Stomach (tissue), 9 donors: Measurements from ENCODE around the gene DET1. TPM values are rescaled to one million over a fixed set of nuclear protein-coding genes. Genes with fewer than 3 reads are reported as not detected.
A peak's percentile ranks its signal among the peaks of the same experiment; 100 is the strongest.
"Not testable (repeated sequence)": the region's sequence is repeated elsewhere in the genome, so short reads cannot be mapped to it uniquely, and the experiment has no call there.

ENCODE experiments used
- DNase-seq, 2 donors: peaks; one replicate each; pipeline versions ENCODE4 v3.0.0 to v3.0.0-alpha.2; 2013 to 2019
- H3K27ac ChIP-seq, 5 donors: fragments of 200-600 bp in 4 of 5; sonication (generic) in 4 of 5; one replicate each; pipeline ENCODE4 v1.5.1; 2013 to 2019; ENCODE audit warnings: mild to moderate bottlenecking in 1 of 5, moderate library complexity in 1 of 5
- H3K27me3 ChIP-seq, 3 donors: fragments of 200-600 bp; sonication (generic); one replicate each; pipeline ENCODE4 v1.5.1; 2017 to 2019; ENCODE audit warnings: mixed run types in 1 of 3
- H3K36me3 ChIP-seq, 4 donors: fragments of 200-600 bp; sonication (generic); 1 replicate in 3 of 4; 2 replicates in 1 of 4; pipeline ENCODE4 v1.5.1; 2016 to 2019
- H3K4me1 ChIP-seq, 4 donors: fragments of 200-600 bp; sonication (generic); one replicate each; pipeline ENCODE4 v1.5.1; 2016 to 2019
- H3K4me3 ChIP-seq, 4 donors: fragments of 200-600 bp; sonication (generic) in 3 of 4; one replicate each; pipeline ENCODE4 v1.5.1; 2016 to 2019; ENCODE audit warnings: mild to moderate bottlenecking in 1 of 4
- H3K9me3 ChIP-seq, 4 donors: fragments of 200-600 bp; sonication (generic); one replicate each; pipeline ENCODE4 v1.5.1; 2016 to 2019
- CTCF ChIP-seq, 7 experiments: fragments of 450-650 bp in 4 of 7; fragments of 200-600 bp in 3 of 7; sonication (generic) in 3 of 7; IDR thresholded peaks; one replicate each; pipeline ENCODE4 v1.5.1; 2016 to 2019; ENCODE audit warnings: antibody characterized with exemption in 7 of 7, control low read depth in 2 of 7, mild to moderate bottlenecking in 1 of 7
- EP300 ChIP-seq: sonication (generic); formaldehyde crosslinking; IDR thresholded peaks from one replicate; pipeline ENCODE4 v1.6.1; 2017; ENCODE audit warnings: antibody characterized with exemption
- POLR2A ChIP-seq, 4 donors: fragments of 450-650 bp; IDR thresholded peaks; one replicate each; pipeline ENCODE4 v1.6.1; 2016; ENCODE audit warnings: antibody characterized with exemption in 4 of 4, control low read depth in 2 of 4, mild to moderate bottlenecking in 1 of 4, moderate library complexity in 1 of 4
- POLR2AphosphoS5 ChIP-seq, 3 donors: sonication (generic); formaldehyde crosslinking; IDR thresholded peaks; one replicate each; pipeline ENCODE4 v1.6.1; 2016; ENCODE audit warnings: antibody characterized with exemption in 3 of 3
- WGBS, 5 donors: extraction: QIAGEN DNeasy Blood & Tissue Kit in 3 of 5; methylation state at CpG; one replicate each; pipeline versions ENCODE4 v1.1.5 to v1.1.7; 2013 to 2018; 5-methylcytosine and 5-hydroxymethylcytosine counted together
- intact Hi-C: fragments of 100-400 bp; cut with DNase I; formaldehyde crosslinking; loops from one replicate; pipeline ENCODE4 v1.15.1; 2023; ENCODE audit warnings: low total_unique reads
- polyA plus RNA-seq, 3 donors: library from polyadenylated mRNA; stranded (reverse); fragments of 200-250 nt; gene quantifications; one replicate each; pipeline ENCODE4 v1.2.3, GENCODE V29; 2013
- total RNA-seq, 5 donors: library from RNA; depleted of rRNA; stranded (reverse); fragments of >200 nt; gene quantifications; one replicate each; pipeline versions ENCODE4 v1.1.0 to v1.2.3, GENCODE V29; 2014 to 2016
- donor health status: healthy with polysubstance abuse.
- donor health status: Bipolar disorder and iron deficiency.
- donor health status: healthy.

The DET1 gene
- total and polyA plus RNA-seq, 8 donors = 2.2 to 11.6 (median 3.1) TPM

DNA sequence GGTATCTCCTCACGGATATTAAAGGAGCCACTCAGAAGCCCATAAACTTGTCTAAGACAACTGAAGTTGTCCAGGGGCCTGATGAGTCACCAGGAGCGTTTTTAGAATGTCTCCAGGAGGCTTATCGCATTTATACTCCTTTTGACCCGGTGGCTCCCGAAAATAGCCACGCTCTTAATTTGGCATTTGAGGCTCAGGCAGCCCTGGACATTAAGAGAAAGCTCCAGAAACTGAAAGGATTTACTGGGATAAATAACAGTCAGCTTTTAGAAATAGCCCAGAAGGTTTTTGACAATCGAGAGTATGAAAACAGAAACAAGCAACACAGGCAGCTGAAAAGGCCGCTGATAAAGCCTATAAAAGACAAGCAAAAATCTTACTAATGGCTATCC lies 4.1 kb downstream of the DET1 start:
- peaks cover 0 to 36% (median 17%) of the 10 kb centered on the region in 4 donors for H3K4me1 ChIP-seq
- H3K27me3 ChIP-seq = no peaks in the 10 kb centered on the region
- TF ChIP-seq EP300 = no peak
- TF ChIP-seq CTCF (IDR thresholded peaks at IDR 0.05) = no peak
- TF ChIP-seq POLR2A (IDR thresholded peaks at IDR 0.05) = no peak
- TF ChIP-seq POLR2AphosphoS5 (IDR thresholded peaks at IDR 0.05) = peak in 2 of 3 donors; percentile 8 to 9
- WGBS, 5 donors = 66 to 76% (median 75%) methylated on average over 8 of the region's 8 CpGs
- no peak overlapping the region for H3K4me3 ChIP-seq
- no peaks in the 10 kb centered on the region for H3K36me3 ChIP-seq
- H3K27ac ChIP-seq = peak overlapping the region in 4 of 5 donors; percentile 20 to 81 (median 50)
- no peaks in the 10 kb centered on the region for H3K9me3 ChIP-seq
- intact Hi-C loops = no loop called here
- no peak for DNase-seq

GRCh38 chr15:88541709-88542341 lies 4.7 kb downstream of the DET1 start:
- TF ChIP-seq CTCF (IDR thresholded peaks at IDR 0.05) = no peak
- TF ChIP-seq POLR2AphosphoS5 (IDR thresholded peaks at IDR 0.05) = no peak
- no peak for TF ChIP-seq POLR2A (IDR thresholded peaks at IDR 0.05)
- TF ChIP-seq EP300 = no peak
- Histone ChIP-seq H3K4me3 (no peak overlapping the region), H3K27me3 (no peaks in the 10 kb centered on the region), H3K27ac (peak overlapping the region in 3 of 5 donors; percentile 20 to 81 (median 58)), H3K4me1 (peaks cover 0 to 33% (median 16%) of the 10 kb centered on the region in 4 donors), H3K36me3 (no peaks in the 10 kb centered on the region), H3K9me3 (no peaks in the 10 kb centered on the region)
- WGBS, 5 donors = 86 to 92% (median 90%) methylated on average over 16 of the region's 16 CpGs
- no peak for DNase-seq
- intact Hi-C loops = no loop called here

DNA sequence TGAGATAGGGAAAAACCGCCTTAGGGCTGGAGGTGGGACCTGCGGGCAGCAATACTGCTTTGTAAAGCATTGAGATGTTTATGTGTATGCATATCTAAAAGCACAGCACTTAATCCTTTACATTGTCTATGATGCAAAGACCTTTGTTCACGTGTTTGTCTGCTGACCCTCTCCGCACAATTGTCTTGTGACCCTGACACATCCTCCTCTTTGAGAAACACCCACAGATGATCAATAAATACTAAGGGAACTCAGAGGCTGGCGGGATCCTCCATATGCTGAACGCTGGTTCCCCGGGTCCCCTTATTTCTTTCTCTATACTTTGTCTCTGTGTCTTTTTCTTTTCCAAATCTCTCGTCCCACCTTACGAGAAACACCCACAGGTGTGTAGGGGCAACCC lies 5.4 kb downstream of the DET1 start:
- intact Hi-C loops = not testable (repeated sequence)

GRCh38 chr15:88540350-88540749 lies 6.1 kb downstream of the DET1 start:
- WGBS, 5 donors = 20 to 60% (median 29%) methylated on average over 1 to 2 of the region's 2 CpGs; no CpG with 5 or more reads in 2 of the 5 donors
- H3K9me3 ChIP-seq, intact Hi-C loops, DNase-seq, H3K27ac ChIP-seq, H3K4me3 ChIP-seq, H3K36me3 ChIP-seq, H3K27me3 ChIP-seq: not testable (repeated sequence)
- peaks cover 0 to 30% (median 14%) of the 10 kb centered on the region in 4 donors for H3K4me1 ChIP-seq

More for the DNA sequence above, 5.4 kb downstream of the DET1 start:
- not testable (repeated sequence) for H3K4me3 ChIP-seq, H3K9me3 ChIP-seq, H3K27me3 ChIP-seq, DNase-seq, H3K36me3 ChIP-seq
- peak overlapping the region in 1 of 5 donors; percentile 81 for H3K27ac ChIP-seq
- H3K4me1 ChIP-seq = peaks cover 0 to 32% (median 15%) of the 10 kb centered on the region in 4 donors
- 87 to 90% (median 89%) methylated on average over 4 to 7 of the region's 9 CpGs for WGBS, 5 donors

GRCh38 chr15:88539441-88539840 lies 7.0 kb downstream of the DET1 start:
- TF ChIP-seq POLR2AphosphoS5 (IDR thresholded peaks at IDR 0.05) (no peak), CTCF (IDR thresholded peaks at IDR 0.05) (no peak), POLR2A (IDR thresholded peaks at IDR 0.05) (no peak), EP300 (no peak)
- Histone ChIP-seq H3K27me3 (no peaks in the 10 kb centered on the region), H3K4me1 (peaks cover 0 to 22% (median 10%) of the 10 kb centered on the region in 4 donors), H3K9me3 (no peaks in the 10 kb centered on the region), H3K36me3 (peaks cover 0 to 12% (median 0%) of the 10 kb centered on the region in 4 donors), H3K4me3 (no peak overlapping the region), H3K27ac (no peak overlapping the region)
- 70 to 79% (median 78%) methylated on average over 4 of the region's 4 CpGs for WGBS, 5 donors
- no peak for DNase-seq
- intact Hi-C loops = no loop called here
